ENCODE results near the gene PLPPR1.
A peak's percentile ranks its signal among the peaks of the same experiment; 100 is the strongest.
"Not testable (repeated sequence)": the region's sequence is repeated elsewhere in the genome, so short reads cannot be mapped to it uniquely, and the experiment has no call there.

PLPPR1 gene

GRCh38 chr9:101028346-101029314 is at the start of gene PLPPR1:
Gene PLPPR1 (plus strand): TSS chr9:101028727.
- no peak for DNase-seq

GRCh38 chr9:100989731-100990130 is 38.8 kb upstream of the PLPPR1 start:
- DNase-seq = no peak

- no peak for DNase-seq
Observed at GRCh38 chr9:100990605-100991381, 37.7 kb upstream of the PLPPR1 start.

- DNase-seq = no peak
Observed at GRCh38 chr9:100992632-100993031, 35.9 kb upstream of the PLPPR1 start.

GRCh38 chr9:100999906-101000544 is 28.5 kb upstream of the PLPPR1 start:
- DNase-seq = no peak

DNA sequence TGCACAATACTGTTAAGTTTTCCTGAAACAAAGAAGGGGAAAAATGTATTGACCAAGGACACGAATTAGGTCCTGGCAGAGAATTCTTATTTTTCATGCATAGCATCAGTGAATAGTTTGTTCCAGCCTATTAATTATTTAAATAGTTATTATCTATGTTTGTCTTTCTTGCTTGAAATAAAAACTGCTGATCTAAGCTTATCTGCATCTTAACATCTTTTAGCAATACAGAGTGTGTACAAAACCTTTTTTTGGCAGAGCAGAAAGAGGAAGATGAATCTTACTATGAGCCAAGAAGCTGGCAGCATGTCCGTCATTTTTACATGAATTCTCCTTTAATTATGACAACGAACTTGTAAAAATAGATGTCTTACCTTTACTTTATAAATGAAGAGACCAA is 23.3 kb upstream of the PLPPR1 start:
- DNase-seq = no peak

GRCh38 chr9:101014566-101014965 is 14.0 kb upstream of the PLPPR1 start:
- peak; percentile 13 for DNase-seq

DNA sequence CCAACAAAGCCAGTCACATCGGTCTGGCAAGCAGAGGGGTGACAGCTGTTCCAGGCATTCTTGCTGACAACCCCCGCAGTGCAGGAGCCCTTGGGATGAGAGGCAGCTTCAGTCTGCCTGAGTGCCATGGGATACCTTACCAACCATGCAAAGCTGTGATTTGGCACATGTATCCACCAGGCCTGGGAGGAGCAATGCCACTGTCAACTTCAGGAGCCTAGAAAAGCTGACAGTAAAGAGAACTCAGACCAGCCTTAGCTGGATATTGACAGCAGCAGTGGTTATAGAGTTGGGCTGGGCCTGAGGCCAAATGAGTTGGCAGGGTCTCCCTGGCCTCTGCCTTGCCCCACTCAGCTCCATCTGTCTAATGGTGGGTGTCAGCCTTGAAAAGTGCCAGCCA is 10.1 kb upstream of the PLPPR1 start:
- DNase-seq = no peak

DNA sequence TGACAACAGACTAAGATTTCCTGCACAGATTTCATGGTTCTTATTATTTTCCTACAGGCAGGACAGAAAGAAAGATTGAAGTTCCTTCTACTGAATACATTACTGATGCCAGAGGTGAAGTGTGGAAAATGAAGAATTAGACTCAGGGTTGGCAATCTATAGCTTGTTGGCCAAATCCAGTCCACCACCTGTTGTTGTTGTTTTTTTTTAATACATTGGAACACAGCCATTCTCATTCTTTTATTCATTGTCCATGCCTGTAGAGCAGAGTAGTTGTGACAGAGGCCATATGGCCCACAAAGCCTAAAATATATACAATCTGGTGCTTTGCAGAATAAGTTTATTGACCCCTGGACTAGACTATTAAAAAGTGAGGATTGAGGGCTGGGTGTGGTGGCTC is 5.8 kb upstream of the PLPPR1 start:
- DNase-seq = no peak

GRCh38 chr9:101025940-101026339 is 2.6 kb upstream of the PLPPR1 start:
- no peak for DNase-seq

GRCh38 chr9:101026824-101027223 is 1.7 kb upstream of the PLPPR1 start:
- no peak for DNase-seq

DNA sequence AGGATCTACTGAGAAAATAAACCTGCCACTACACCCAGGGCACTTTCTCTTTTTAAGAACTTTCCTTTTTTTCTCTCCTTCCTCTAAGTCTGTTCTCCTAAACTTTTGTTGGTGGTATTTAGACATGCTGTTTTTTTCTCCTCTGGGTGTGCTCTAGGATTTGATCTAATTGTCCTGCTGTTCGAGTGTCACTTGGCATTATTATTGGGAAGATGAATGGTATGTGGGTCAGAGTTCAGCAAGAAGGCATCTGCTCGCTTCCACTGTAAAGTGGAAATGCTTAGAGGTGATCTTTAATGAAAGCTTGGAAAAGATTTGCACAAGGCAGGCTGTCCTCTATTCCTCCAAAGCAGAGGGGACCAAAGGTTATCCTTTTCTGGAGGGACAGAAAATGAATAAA is 1.3 kb upstream of the PLPPR1 start:
- no peak for DNase-seq

GRCh38 chr9:101027733-101028345 is 688 bp upstream of the PLPPR1 start:
- no peak for DNase-seq

DNA sequence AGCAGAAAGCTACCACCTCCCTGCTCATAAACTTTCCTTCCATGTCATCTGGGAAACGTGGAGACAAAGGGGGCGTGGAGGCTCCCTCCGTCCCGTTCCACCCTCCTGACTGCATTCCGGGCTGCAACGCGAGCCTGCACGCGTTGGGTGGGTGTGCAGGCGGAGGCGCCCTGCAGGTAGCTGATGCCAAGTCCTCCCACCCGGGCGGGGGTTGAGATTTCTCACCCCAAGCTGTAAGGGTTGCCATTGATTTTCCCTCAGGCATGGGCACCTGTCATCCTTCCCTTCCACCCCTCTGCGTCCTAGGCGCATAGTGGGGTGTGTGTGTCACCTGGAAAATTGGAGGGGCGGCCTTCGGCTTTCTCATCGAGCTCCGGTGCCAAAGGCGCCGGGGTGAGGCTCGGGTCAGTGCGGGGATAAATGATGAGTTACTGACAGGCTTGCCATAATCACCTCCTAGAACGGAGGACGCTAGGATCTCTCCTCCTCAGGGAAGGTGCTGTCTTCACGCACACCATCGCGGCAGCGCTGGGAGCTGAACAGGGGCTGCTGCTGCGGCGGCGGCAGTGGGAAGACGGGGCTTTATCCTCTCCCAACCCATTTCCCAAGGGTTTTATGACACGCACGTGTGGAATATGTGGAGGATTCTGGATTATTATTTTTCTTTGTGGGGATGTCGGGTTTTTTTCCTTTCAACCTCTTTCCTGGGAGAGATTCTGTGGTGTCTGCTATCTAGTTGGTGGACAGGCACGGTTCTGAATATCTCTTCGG is 973 bp downstream of the PLPPR1 start:
- no peak for DNase-seq

DNA sequence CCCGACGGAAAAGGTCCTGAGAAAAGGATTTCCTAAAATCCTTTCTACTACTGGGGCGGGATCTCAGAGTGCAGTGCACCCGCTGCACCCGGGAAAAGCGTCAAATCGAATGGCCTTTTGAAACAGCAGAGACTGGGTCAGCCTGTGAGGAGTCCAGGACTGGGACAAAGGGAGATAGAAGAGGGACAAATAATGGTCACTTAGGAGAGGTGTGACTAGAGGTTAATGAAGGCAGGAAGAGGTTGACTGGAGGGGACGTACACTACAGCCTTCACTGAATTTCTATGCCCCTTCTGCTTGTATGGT is 1.5 kb downstream of the PLPPR1 start:
- DNase-seq = no peak

DNA sequence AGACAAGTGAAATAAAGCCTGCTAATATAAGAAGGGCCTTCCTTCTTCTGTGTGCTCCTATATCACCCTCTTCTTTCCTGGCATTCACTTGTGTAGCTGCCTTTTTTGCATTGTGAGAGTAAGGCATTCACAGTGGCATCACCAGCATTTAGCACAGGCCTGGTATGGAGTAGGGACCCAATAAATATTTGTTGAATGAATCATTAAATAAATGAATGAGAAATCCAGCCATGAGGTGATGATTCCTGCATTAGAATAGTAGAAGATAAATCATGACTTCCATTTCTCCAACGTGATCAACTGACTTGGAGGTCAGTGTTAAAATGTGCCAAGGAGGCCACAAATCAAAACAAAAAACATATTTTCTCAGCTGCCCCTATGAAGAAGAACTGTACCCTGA is 3.9 kb downstream of the PLPPR1 start:
- DNase-seq = no peak

DNA sequence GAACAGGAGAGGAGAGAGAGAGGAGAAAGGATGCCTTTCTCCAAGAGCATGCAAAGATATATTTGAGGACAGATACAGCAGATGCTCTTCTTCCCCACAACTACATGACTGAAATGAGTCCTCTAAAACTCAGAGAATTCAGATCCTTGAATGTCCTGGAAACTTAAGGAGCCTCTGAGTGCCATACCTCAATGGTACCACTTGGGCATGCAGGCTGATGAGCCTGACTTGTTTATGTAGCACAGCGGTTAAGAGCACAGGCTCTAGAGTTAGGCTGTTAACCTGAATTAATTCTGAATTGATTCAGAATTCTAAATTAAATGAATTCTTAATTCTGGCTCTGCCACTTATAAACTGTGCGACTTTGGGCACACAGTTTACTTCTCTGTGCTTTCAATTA is 5.7 kb downstream of the PLPPR1 start:
- no peak for DNase-seq

GRCh38 chr9:101035098-101035497 is 6.6 kb downstream of the PLPPR1 start:
- DNase-seq = no peak

DNA sequence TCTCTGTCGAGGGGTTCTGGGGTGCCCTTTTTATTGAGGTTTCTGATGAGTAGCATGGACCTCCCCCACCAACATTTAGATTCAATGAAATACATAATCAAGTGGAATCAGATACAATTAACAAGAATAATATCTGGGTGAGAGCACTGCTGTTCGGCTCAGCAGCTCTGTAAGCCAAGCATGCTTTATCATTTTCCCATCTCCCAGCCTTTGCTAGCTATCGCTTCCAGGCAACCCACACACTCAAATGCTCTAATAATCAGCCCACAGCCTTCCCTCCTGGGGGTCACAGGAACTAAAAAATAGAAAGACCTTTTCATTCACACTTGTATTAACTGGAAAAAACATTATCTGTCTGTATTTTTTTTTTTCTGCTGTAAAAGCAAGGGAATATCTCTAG is 8.9 kb downstream of the PLPPR1 start:
- DNase-seq = no peak

GRCh38 chr9:101038488-101038887 is 10.0 kb downstream of the PLPPR1 start:
- DNase-seq = no peak

GRCh38 chr9:101039581-101039980 is 11.1 kb downstream of the PLPPR1 start:
- DNase-seq = not testable (repeated sequence)

GRCh38 chr9:101047848-101048397 is 19.4 kb downstream of the PLPPR1 start:
- DNase-seq = no peak
